D721Med (cell line): ENCODE measurements around the gene ZDHHC19.

Experiments
- DNase-seq: peaks from one replicate; pipeline ENCODE4 v3.0.0; 2011; ENCODE audit warnings: low spot score; ENCODE audit not compliant: insufficient read length
- FAIRE-seq: peaks from 2 replicates; lab custom pipeline; 2011; peaks lifted over from hg19 to GRCh38; lab: Jason Lieb, UNC
- CTCF ChIP-seq: IDR thresholded peaks from 2 replicates; pipeline ENCODE4 v1.5.1; 2012; ENCODE audit warnings: mild to moderate bottlenecking, control low read depth; ENCODE audit not compliant: insufficient read depth; ENCODE audit errors: missing control alignments

Gene ZDHHC19

GRCh38 chr3:196181127-196181546, 30.1 kb downstream of the ZDHHC19 start:
- FAIRE-seq (no peak), DNase-seq (no peak)

GRCh38 chr3:196180346-196180745, 30.9 kb downstream of the ZDHHC19 start:
- FAIRE-seq = no peak
- DNase-seq = no peak
- no peak for TF ChIP-seq CTCF

More at GRCh38 chr3:196181127-196181546, 30.1 kb downstream of the ZDHHC19 start:
- TF ChIP-seq CTCF = no peak

DNA sequence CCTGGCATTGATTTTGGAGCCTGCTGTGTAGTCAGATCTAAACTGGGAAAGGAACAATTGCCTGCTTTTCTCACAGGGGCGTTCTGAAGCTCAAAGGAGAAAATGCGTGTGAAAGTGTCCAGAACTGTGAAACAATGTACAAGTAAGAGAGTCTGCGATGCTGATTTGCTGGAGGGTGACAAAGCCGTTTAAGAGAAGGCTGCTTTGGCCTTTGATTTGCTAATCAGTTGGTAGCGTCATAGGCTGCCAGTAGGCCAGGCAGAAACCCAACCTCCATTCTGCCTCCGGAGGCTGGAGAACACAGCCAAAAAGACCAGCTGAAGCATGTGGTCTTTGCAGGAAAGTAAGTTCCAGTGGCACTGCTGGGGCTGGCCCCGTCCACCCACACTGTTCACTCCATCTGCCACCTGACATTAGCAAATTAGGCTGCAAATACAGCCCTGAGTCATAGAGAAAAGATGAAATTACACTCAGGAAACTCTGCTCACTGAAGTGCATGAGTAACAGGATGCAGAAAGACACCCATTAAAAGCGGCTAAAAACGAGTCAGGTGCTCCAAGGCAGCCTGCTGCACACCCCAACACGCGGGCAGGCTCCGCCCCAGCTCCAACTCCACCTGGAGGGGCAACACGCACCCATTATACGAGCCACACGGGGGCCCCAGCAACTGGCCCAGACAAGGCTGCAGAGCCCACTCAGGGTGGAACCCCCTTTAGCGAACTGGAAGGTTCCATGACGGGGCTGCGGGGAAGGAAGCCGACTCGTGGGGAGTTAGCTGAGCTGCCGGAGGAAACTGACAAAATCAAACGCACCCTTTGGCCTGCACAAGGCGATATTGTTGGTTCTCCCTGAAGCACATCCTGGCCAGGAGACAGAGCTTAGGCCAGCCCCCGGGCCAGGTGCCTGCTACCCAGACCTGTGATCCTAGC, 31.6 kb downstream of the ZDHHC19 start:
- TF ChIP-seq CTCF = no peak
- no peak for FAIRE-seq
- no peak for DNase-seq

GRCh38 chr3:196178993-196179379, 32.2 kb downstream of the ZDHHC19 start:
- FAIRE-seq (no peak), DNase-seq (no peak)
- TF ChIP-seq CTCF = no peak

DNA sequence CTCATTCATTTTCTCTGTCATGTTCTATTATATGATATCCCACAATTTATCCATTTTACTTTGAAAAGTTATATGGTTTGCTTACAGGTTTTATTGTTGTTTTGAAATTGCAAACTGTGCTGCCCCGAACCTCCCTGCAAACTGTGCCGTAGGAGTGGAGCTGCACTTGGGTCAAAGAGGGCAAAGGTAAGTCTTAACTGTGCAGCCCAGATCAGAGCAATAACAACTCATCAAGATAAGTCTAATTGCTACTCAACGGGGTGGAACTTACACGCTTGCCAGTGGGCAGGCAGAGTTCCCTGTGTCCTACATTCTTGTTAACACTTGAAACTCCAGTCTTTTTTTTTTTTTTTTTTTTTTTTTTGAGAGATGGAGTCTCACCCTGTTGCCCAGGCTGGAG, 33.2 kb downstream of the ZDHHC19 start:
- FAIRE-seq (no peak), DNase-seq (no peak)
- no peak for TF ChIP-seq CTCF

DNA sequence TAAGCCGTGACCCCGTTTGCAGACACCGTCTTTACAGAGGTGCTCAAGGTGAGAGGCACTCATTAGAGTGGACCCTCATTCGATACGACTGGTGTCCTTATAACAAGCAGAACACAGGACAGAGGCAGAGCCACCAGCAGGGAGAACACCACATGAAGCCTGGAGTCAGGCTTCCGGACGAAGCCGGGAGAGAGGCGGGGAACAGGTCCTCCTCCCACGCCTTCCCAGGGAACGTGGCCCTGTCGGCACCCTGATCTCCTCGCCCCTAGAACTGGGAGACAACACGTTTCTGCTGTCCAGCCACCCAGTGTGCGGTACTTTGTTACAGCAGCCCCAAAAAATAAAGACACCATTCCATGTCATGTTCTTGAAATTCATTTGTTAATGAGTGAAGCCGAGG, 33.6 kb downstream of the ZDHHC19 start:
- TF ChIP-seq CTCF = no peak
- FAIRE-seq (no peak), DNase-seq (no peak)

GRCh38 chr3:196175722-196176121, 35.5 kb downstream of the ZDHHC19 start:
- DNase-seq (no peak), FAIRE-seq (no peak)
- no peak for TF ChIP-seq CTCF
